H9 (cell line): Measurements from ENCODE around the gene PSMA2. TPM values are rescaled to one million over a fixed set of nuclear protein-coding genes. Genes with fewer than 3 reads are reported as not detected.

Experiments
- DNase-seq: peaks from one replicate; pipeline ENCODE4 v3.0.0-alpha.2; 2017
- H2AFZ ChIP-seq: one replicate; pipeline ENCODE4 v1.6.1; 2013; ENCODE audit warnings: mild to moderate bottlenecking, low read length, control low read depth, moderate library complexity
- H2AK5ac ChIP-seq: 2 replicates; pipeline ENCODE4 v1.6.1; 2013; ENCODE audit warnings: low read length, control low read depth, mixed read lengths; ENCODE audit not compliant: insufficient read length
- H2BK120ac ChIP-seq: one replicate; pipeline ENCODE4 v1.6.1; 2013; ENCODE audit warnings: low read depth, mild to moderate bottlenecking, low read length, control low read depth, inconsistent platforms; ENCODE audit not compliant: poor library complexity, severe bottlenecking
- H2BK12ac ChIP-seq: 2 replicates; pipeline ENCODE4 v1.6.1; 2013; ENCODE audit warnings: low read length, control low read depth, mixed read lengths, low read depth; ENCODE audit not compliant: insufficient read length
- H2BK15ac ChIP-seq: 2 replicates; pipeline ENCODE4 v1.6.1; 2013; ENCODE audit warnings: low read depth, low read length, control low read depth
- H2BK20ac ChIP-seq: one replicate; pipeline ENCODE4 v1.6.1; 2013; ENCODE audit warnings: low read depth, mild to moderate bottlenecking, low read length, control low read depth, inconsistent platforms; ENCODE audit not compliant: poor library complexity, severe bottlenecking
- H2BK5ac ChIP-seq: 2 replicates; pipeline ENCODE4 v1.6.1; 2013; ENCODE audit warnings: low read length, control low read depth, mixed read lengths; ENCODE audit not compliant: insufficient read length
- H3K14ac ChIP-seq: 2 replicates; pipeline ENCODE4 v1.6.1; 2013; ENCODE audit warnings: low read length, control low read depth; ENCODE audit not compliant: insufficient read depth
- H3K18ac ChIP-seq: 2 replicates; pipeline ENCODE4 v1.6.1; 2013; ENCODE audit warnings: low read depth, mild to moderate bottlenecking, mixed read lengths, low read length, control low read depth; ENCODE audit not compliant: insufficient read length
- H3K23ac ChIP-seq: 2 replicates; pipeline ENCODE4 v1.6.1; 2013; ENCODE audit warnings: low read length, control low read depth, mixed read lengths, low read depth; ENCODE audit not compliant: insufficient read length
- H3K23me2 ChIP-seq: 2 replicates; pipeline ENCODE4 v1.6.1; 2013; ENCODE audit warnings: low read depth, mild to moderate bottlenecking, mixed read lengths, low read length, control low read depth; ENCODE audit not compliant: insufficient read length, poor library complexity, severe bottlenecking
- H3K27ac ChIP-seq: 2 replicates; pipeline ENCODE4 v1.5.1; 2013; ENCODE audit warnings: low read length, control low read depth, mixed read lengths, low read depth; ENCODE audit not compliant: insufficient read length
- H3K27me3 ChIP-seq: 2 replicates; pipeline ENCODE4 v1.6.1; 2013; ENCODE audit warnings: low read length, control low read depth, inconsistent platforms; ENCODE audit not compliant: insufficient read depth
- H3K4ac ChIP-seq: 2 replicates; pipeline ENCODE4 v1.6.1; 2013; ENCODE audit warnings: low read depth, mild to moderate bottlenecking, control low read depth, inconsistent platforms, low read length, moderate library complexity
- H3K4me1 ChIP-seq: 2 replicates; pipeline ENCODE4 v1.6.1; 2013; ENCODE audit warnings: low read length, control low read depth, inconsistent platforms; ENCODE audit not compliant: insufficient read depth
- H3K4me2 ChIP-seq: 2 replicates; pipeline ENCODE4 v1.6.1; 2013; ENCODE audit warnings: low read length, control low read depth, mixed read lengths; ENCODE audit not compliant: insufficient read length, insufficient read depth
- H3K56ac ChIP-seq: 2 replicates; pipeline ENCODE4 v1.6.1; 2013; ENCODE audit warnings: low read depth, mild to moderate bottlenecking, mixed read lengths, low read length, control low read depth; ENCODE audit not compliant: insufficient read length
- H3K79me1 ChIP-seq: 2 replicates; pipeline ENCODE4 v1.6.1; 2013; ENCODE audit warnings: low read depth, mild to moderate bottlenecking, moderate library complexity, low read length, control low read depth, inconsistent platforms; ENCODE audit not compliant: insufficient read depth, poor library complexity, severe bottlenecking
- H3K79me2 ChIP-seq: 2 replicates; pipeline ENCODE4 v1.6.1; 2013; ENCODE audit warnings: low read length, control low read depth, inconsistent platforms; ENCODE audit not compliant: insufficient read depth
- H3K9ac ChIP-seq: 2 replicates; pipeline ENCODE4 v1.6.1; 2013; ENCODE audit warnings: low read length, control low read depth, mixed read lengths; ENCODE audit not compliant: insufficient read length; ENCODE audit errors: extremely low read depth
- H3K9me3 ChIP-seq: one replicate; pipeline ENCODE4 v1.6.1; 2013; ENCODE audit warnings: low read depth, low read length, inconsistent platforms; ENCODE audit not compliant: control insufficient read depth
- H3T11ph ChIP-seq: one replicate; pipeline ENCODE4 v1.6.1; 2013; ENCODE audit warnings: mild to moderate bottlenecking, low read length, control low read depth, inconsistent platforms
- H4K20me1 ChIP-seq: one replicate; pipeline ENCODE4 v1.6.1; 2013; ENCODE audit not compliant: control insufficient read depth, insufficient read length, insufficient read depth
- H4K5ac ChIP-seq: 2 replicates; pipeline ENCODE4 v1.6.1; 2013; ENCODE audit warnings: low read depth, mild to moderate bottlenecking, mixed read lengths, low read length, control low read depth; ENCODE audit not compliant: insufficient read length
- H4K8ac ChIP-seq: replicated peaks from 2 replicates; pipeline ENCODE4 v1.6.1; 2013; ENCODE audit warnings: low read length, control low read depth, mixed read lengths, low read depth; ENCODE audit not compliant: insufficient read length
- H4K91ac ChIP-seq: 2 replicates; pipeline ENCODE4 v1.6.1; 2013; ENCODE audit warnings: low read depth, mild to moderate bottlenecking, moderate library complexity, mixed read lengths, low read length, control low read depth; ENCODE audit not compliant: insufficient read length
- H3K27ac Mint-ChIP-seq, 3 experiments: 2 replicates in 2 of 3; 3 replicates in 1 of 3; pipeline ENCODE4 v1.8.0; 2020 to 2021; ENCODE audit warnings: mixed read lengths in 3 of 3, mild to moderate bottlenecking in 1 of 3, moderate library complexity in 1 of 3
- H3K27me3 Mint-ChIP-seq: 2 replicates; pipeline ENCODE4 v1.8.0; 2021; ENCODE audit warnings: low read depth, mild to moderate bottlenecking, moderate library complexity, mixed read lengths
- H3K36me3 Mint-ChIP-seq, 3 experiments: 2 replicates in 2 of 3; 3 replicates in 1 of 3; pipeline ENCODE4 v1.8.0; 2020 to 2021; ENCODE audit warnings: low read depth in 3 of 3, mixed read lengths in 3 of 3; ENCODE audit not compliant: insufficient read depth in 1 of 3
- H3K4me1 Mint-ChIP-seq, 2 experiments: 2 replicates each; pipeline ENCODE4 v1.8.0; 2020; ENCODE audit warnings: mixed read lengths in 2 of 2
- H3K4me3 Mint-ChIP-seq, 2 experiments: 2 replicates in 1 of 2; 3 replicates in 1 of 2; pipeline ENCODE4 v1.8.0; 2020 to 2021; ENCODE audit warnings: mild to moderate bottlenecking in 2 of 2, mixed read lengths in 2 of 2, moderate library complexity in 1 of 2
- H3K9me3 Mint-ChIP-seq, 2 experiments: 2 replicates in 1 of 2; 3 replicates in 1 of 2; pipeline ENCODE4 v1.8.0; 2020; ENCODE audit warnings: mild to moderate bottlenecking in 2 of 2, mixed read lengths in 2 of 2, moderate library complexity in 1 of 2
- total RNA-seq: library from RNA; stranded (reverse); gene quantifications from 2 replicates; pipeline ENCODE4 v1.2.1, GENCODE V29; 2021
- TF ChIP-seq, protein P1 (sequence below): fragments of 200-600 bp; sonication (generic); conservative IDR thresholded peaks from 3 replicates; pipeline ENCODE4 v1.8.0; 2021; ENCODE audit warnings: antibody characterized with exemption, mild to moderate bottlenecking

The PSMA2 gene
- total RNA-seq, 1 experiment from 2014 or later, result 227 TPM

DNA sequence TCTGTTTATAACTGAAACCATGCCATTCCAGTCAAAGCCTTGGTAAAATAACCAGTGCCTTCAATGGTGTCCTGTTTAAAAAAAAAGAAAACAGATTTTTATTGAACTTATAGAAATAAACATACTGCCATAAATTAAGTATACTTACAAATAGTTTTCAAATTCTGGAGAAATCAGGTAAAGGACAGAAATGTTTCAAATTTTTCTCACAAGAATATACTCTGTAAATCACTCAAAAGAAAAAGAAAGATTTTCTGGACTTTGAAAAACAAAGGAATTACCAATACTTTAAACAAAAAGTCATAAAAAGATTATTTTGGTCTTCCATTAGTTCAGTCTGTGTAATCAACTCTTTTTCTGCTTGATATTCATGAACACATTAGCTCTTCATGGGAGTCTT, 24.1 kb upstream of the PSMA2 start:
- Histone ChIP-seq H4K91ac (no peak overlapping the region), H3K27me3 (no peaks in the 10 kb centered on the region), H2BK12ac (no peak overlapping the region), H3K27ac (no peak overlapping the region), H3K18ac (no peak overlapping the region), H3K4me2 (no peak overlapping the region), H3K79me2 (no peaks in the 10 kb centered on the region), H3T11ph (no peak overlapping the region), H2BK15ac (no peak overlapping the region), H2BK5ac (no peak overlapping the region), H4K5ac (no peak overlapping the region), H3K9me3 (peaks cover 6% of the 10 kb centered on the region), H3K14ac (no peak overlapping the region), H3K9ac (no peak overlapping the region), H3K23me2 (no peaks in the 10 kb centered on the region), H4K8ac (no peak overlapping the region), H2AK5ac (no peak overlapping the region), H3K56ac (no peak overlapping the region), H4K20me1 (no peaks in the 10 kb centered on the region), H3K4me1 (no peaks in the 10 kb centered on the region), H2BK20ac (no peak overlapping the region), H2AFZ (no peak overlapping the region), H3K4ac (no peak overlapping the region), H2BK120ac (no peak overlapping the region), H3K79me1 (no peaks in the 10 kb centered on the region), H3K23ac (no peak overlapping the region)
- H3K9me3 Mint-ChIP-seq, result peaks cover 31 to 40% of the 10 kb centered on the region in 2 experiments; a peak in 4 of 5 replicates
- no peaks in the 10 kb centered on the region for H3K27me3 Mint-ChIP-seq
- no peak overlapping the region for H3K27ac Mint-ChIP-seq
- no peak overlapping the region for H3K4me3 Mint-ChIP-seq
- H3K4me1 Mint-ChIP-seq, result no peaks in the 10 kb centered on the region
- DNase-seq, result no peak
- H3K36me3 Mint-ChIP-seq, result peaks cover 12 to 33% (median 20%) of the 10 kb centered on the region in 3 experiments
- TF ChIP-seq, protein P1, sequence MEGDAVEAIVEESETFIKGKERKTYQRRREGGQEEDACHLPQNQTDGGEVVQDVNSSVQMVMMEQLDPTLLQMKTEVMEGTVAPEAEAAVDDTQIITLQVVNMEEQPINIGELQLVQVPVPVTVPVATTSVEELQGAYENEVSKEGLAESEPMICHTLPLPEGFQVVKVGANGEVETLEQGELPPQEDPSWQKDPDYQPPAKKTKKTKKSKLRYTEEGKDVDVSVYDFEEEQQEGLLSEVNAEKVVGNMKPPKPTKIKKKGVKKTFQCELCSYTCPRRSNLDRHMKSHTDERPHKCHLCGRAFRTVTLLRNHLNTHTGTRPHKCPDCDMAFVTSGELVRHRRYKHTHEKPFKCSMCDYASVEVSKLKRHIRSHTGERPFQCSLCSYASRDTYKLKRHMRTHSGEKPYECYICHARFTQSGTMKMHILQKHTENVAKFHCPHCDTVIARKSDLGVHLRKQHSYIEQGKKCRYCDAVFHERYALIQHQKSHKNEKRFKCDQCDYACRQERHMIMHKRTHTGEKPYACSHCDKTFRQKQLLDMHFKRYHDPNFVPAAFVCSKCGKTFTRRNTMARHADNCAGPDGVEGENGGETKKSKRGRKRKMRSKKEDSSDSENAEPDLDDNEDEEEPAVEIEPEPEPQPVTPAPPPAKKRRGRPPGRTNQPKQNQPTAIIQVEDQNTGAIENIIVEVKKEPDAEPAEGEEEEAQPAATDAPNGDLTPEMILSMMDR, result no peak
